Omental fat pad (tissue), 4 donors: ENCODE results near the gene MAST4. TPM values are rescaled to one million over a fixed set of nuclear protein-coding genes. Genes with fewer than 3 reads are reported as not detected.

Experiments used
- ATAC-seq: fragments of 150-250 bp; one replicate; pipeline ENCODE4 v1.9.1; 2016; ENCODE audit warnings: mild to moderate bottlenecking, moderate library complexity; ENCODE audit not compliant: low FRiP score
- DNase-seq: peaks from one replicate; pipeline ENCODE4 v3.0.0-alpha.2; 2019; ENCODE audit warnings: low spot score
- total RNA-seq, 4 donors: library from RNA; depleted of rRNA; stranded (reverse); fragments of >200 nt; gene quantifications; one replicate each; pipeline ENCODE4 v1.1.0, GENCODE V29; 2016
- TF ChIP-seq, protein P1 (sequence below), 3 donors: fragments of 450-650 bp; IDR thresholded peaks; one replicate each; pipeline ENCODE4 v1.5.1; 2016 to 2017; ENCODE audit warnings: antibody characterized with exemption in 3 of 3, mild to moderate bottlenecking in 3 of 3, moderate library complexity in 2 of 3

Gene MAST4
- total RNA-seq, 4 donors from 2014 or later = 52.2 to 76.8 (median 57.3) TPM

DNA sequence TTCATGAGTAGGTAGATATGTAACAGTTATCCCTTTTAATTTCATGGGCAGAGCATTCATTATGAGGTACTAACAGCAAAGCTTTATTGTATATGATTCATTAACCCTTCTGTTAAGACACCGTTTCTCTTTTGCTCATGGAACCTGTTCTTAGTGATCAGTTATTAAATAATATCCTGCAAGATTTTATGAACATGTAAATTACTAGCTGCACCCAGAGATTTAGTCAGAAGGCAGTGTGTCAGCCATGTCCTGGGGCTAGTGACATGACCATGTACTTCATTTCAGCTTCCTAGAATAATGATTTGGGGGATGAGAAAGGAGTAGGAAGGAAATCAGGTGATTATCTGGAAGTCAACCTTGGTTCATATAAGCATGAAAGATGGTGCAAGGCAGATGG is 7.0 kb downstream of the MAST4 start:
- DNase-seq = no peak
- TF ChIP-seq, protein P1, sequence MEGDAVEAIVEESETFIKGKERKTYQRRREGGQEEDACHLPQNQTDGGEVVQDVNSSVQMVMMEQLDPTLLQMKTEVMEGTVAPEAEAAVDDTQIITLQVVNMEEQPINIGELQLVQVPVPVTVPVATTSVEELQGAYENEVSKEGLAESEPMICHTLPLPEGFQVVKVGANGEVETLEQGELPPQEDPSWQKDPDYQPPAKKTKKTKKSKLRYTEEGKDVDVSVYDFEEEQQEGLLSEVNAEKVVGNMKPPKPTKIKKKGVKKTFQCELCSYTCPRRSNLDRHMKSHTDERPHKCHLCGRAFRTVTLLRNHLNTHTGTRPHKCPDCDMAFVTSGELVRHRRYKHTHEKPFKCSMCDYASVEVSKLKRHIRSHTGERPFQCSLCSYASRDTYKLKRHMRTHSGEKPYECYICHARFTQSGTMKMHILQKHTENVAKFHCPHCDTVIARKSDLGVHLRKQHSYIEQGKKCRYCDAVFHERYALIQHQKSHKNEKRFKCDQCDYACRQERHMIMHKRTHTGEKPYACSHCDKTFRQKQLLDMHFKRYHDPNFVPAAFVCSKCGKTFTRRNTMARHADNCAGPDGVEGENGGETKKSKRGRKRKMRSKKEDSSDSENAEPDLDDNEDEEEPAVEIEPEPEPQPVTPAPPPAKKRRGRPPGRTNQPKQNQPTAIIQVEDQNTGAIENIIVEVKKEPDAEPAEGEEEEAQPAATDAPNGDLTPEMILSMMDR (IDR thresholded peaks at IDR 0.05) = no peak
- no peak for ATAC-seq

DNA sequence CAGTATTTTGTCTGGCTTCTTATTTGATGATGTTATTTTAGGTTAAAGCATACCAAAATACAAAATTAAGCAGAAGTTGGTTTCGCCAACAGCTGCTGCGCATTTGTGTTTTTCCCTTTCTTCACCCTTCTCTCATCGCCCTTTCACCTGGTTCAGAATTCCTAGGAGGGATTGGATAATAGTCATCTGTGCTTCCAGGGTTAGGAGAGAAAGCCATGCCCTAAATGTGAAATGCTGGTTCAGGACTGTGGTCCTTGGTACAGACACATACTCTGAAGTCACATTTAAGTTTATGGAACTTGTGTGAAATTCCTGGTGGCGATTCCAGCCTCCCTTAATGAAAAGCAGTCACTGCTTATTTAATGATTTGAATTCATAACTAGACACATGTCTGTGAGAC is 7.7 kb downstream of the MAST4 start:
- TF ChIP-seq, protein P1 (IDR thresholded peaks at IDR 0.05) = no peak
- ATAC-seq (no peak), DNase-seq (no peak)

DNA sequence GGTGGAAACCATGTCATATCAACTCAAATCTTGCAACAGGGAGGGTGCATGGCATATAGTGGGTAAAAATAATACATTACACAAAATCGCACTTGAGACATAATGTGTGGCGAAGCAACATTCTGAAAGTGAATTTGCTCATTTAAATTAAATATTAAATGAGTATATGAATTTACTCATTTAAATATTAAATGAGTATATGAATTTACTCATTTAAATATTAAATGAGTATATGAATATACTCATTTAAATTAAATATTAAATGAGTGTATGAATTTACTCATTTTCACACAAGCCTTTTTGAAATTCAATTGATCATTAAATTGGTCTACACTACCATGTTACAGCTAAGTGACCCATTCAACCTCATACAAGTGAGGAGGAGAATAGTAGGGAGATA is 10.5 kb downstream of the MAST4 start:
- no peak for ATAC-seq

DNA sequence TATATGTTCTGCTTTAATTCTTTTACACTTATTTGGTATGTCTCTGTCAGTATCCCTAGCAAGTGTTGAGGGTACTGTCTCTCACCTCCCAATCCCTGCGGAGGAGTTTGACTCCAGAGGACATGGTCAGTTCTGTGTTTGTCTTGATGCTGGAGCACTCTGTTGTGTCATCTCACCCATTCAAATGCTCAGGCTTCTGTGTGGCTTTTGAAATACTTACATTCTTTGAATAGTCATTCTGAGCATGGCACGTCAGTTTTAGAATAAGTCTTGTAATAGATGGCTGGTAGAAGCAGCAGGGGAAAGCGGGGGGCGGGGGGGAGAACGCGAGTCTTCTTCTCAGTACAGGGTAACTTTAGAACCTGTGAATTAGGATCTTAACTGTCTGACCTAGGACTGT is 12.3 kb downstream of the MAST4 start:
- no peak for ATAC-seq
- TF ChIP-seq, protein P1 (IDR thresholded peaks at IDR 0.05) = no peak
- DNase-seq = no peak

More for the DNA sequence above, 10.5 kb downstream of the MAST4 start:
- TF ChIP-seq, protein P1 (IDR thresholded peaks at IDR 0.05) = no peak
- no peak for DNase-seq

DNA sequence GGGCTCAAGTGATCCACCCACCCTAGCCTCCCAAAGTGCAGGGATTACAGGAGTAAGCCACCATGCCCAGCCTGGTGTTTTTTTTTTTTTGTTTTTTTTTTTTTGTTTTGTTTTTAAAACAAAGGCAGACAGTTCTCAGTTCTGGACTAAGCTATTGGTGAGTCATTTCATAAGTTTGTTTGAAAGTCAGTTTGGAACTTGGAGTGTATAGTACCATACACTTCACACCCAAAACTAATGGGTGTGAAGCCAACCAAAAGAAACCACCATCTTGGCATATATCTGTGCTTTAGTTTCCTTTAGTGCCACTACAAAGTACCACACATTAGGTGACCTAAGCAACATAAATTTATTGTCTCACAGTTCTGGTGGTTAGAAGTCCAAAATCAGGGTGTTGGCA is 13.4 kb downstream of the MAST4 start:
- TF ChIP-seq, protein P1 (IDR thresholded peaks at IDR 0.05) = no peak
- ATAC-seq (no peak), DNase-seq (no peak)

DNA sequence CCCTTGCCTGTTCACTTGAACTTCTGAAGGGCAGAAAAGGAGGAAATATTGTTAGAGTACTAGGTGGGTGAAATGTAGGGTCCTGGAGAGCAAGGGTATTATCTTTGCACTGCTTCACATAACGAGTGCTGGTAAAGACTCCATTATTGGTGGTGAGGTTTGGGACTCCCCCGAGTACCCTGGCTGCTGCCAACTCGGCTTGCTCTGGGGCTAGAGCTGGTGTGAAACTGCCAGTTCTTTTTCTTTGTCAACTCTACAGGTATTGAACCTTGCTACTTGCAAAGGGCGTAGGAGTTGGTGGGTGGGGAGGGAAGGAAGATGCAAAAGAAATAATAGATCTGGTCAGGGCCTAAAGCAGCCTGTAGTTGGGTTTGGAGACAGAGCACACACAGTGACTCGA is 16.0 kb downstream of the MAST4 start:
- DNase-seq (no peak), ATAC-seq (no peak)
- TF ChIP-seq, protein P1 (IDR thresholded peaks at IDR 0.05) = no peak

DNA sequence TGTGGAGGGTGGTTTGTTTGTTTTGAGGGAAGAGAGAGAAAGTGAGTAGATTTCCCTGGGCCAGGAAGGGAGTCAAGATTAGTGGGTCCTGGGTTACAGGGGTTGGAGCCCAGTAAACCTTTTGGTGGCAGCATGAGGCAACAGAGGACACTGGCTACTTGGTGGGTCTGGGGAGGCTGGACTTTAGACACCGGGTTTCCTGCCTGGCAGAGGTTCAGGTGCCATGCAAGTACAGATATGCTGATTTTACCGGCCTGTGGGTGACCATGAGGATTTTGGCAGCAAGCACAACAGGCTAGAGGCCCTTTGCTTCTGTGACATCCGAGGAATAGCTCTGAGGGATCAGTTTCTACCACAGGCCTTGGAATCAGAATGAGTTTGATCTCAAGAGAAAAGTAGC is 18.9 kb downstream of the MAST4 start:
- no peak for DNase-seq
- ATAC-seq = no peak
- TF ChIP-seq, protein P1 (IDR thresholded peaks at IDR 0.05) = no peak
